ENCODE measurements around the gene HAND2. TPM values are rescaled to one million over a fixed set of nuclear protein-coding genes. Genes with fewer than 3 reads are reported as not detected.

Gene HAND2
- total RNA-seq, 1 donor from 2014 or later: not detected

- Histone ChIP-seq H3K36me3 (ENCODE audit: insufficient read depth, low read length) (no peaks in the 10 kb centered on the region), H2AFZ (ENCODE audit: low read depth, low read length) (no peak overlapping the region), H3K9me3 (ENCODE audit: insufficient read depth, low read depth, low read length) (peaks cover 4% of the 10 kb centered on the region), H3K79me2 (ENCODE audit: insufficient read depth, low read length) (no peaks in the 10 kb centered on the region), H3K27me3 (ENCODE audit: insufficient read depth, low read length) (peaks cover 98% of the 10 kb centered on the region), H3K4me1 (ENCODE audit: insufficient read depth, low read length) (peaks cover 11% of the 10 kb centered on the region), H4K20me1 (ENCODE audit: insufficient read depth, low read length) (peaks cover 3% of the 10 kb centered on the region), H3K4me2 (ENCODE audit: low read length) (peak overlapping the region; percentile 22), H3K9ac (ENCODE audit: low read length) (no peak overlapping the region), H3K4me3 (ENCODE audit: insufficient read depth, low read depth, low read length) (no peak overlapping the region), H3K27ac (ENCODE audit: low read depth, low read length) (no peak overlapping the region)
- DNase-seq (ENCODE audit: low read depth) (no peak), FAIRE-seq (peak; percentile 5)
- Mint-ChIP-seq H3K27ac (ENCODE audit: unreplicated experiment) (no peak overlapping the region), H3K27me3 (ENCODE audit: low read depth, unreplicated experiment) (peaks cover 93% of the 10 kb centered on the region), H3K36me3 (ENCODE audit: low read depth, unreplicated experiment) (peaks cover 2% of the 10 kb centered on the region), H3K4me1 (ENCODE audit: low read depth, unreplicated experiment) (no peaks in the 10 kb centered on the region), H3K4me3 (ENCODE audit: unreplicated experiment) (no peak overlapping the region), H3K9me3 (ENCODE audit: unreplicated experiment) (peaks cover 49% of the 10 kb centered on the region)
- TF ChIP-seq CTCF (IDR thresholded peaks at IDR 0.05; ENCODE audit: insufficient read depth, low read depth, low read length) (no peak), EZH2 (IDR thresholded peaks at IDR 0.05; ENCODE audit: insufficient read depth, low read length) (peak; percentile 27)
Observed at GRCh38 chr4:173519111-173520101, 10.6 kb downstream of the HAND2 start.

GRCh38 chr4:173518425-173519102 lies 11.5 kb downstream of the HAND2 start:
- Mint-ChIP-seq H3K4me1 (ENCODE audit: low read depth, unreplicated experiment) (no peaks in the 10 kb centered on the region), H3K4me3 (ENCODE audit: unreplicated experiment) (no peak overlapping the region), H3K27ac (ENCODE audit: unreplicated experiment) (no peak overlapping the region), H3K9me3 (ENCODE audit: unreplicated experiment) (peaks cover 46% of the 10 kb centered on the region), H3K36me3 (ENCODE audit: low read depth, unreplicated experiment) (peaks cover 2% of the 10 kb centered on the region), H3K27me3 (ENCODE audit: low read depth, unreplicated experiment) (peaks cover 93% of the 10 kb centered on the region)
- peaks cover 11% of the 10 kb centered on the region for H3K4me1 ChIP-seq (ENCODE audit: insufficient read depth, low read length)
- H3K79me2 ChIP-seq (ENCODE audit: insufficient read depth, low read length): no peaks in the 10 kb centered on the region
- H3K4me3 ChIP-seq (ENCODE audit: insufficient read depth, low read depth, low read length): no peak overlapping the region
- H4K20me1 ChIP-seq (ENCODE audit: insufficient read depth, low read length): peaks cover 3% of the 10 kb centered on the region
- no peak overlapping the region for H3K27ac ChIP-seq (ENCODE audit: low read depth, low read length)
- no peak overlapping the region for H3K9ac ChIP-seq (ENCODE audit: low read length)
- DNase-seq (ENCODE audit: low read depth) (no peak), FAIRE-seq (no peak)
- H3K36me3 ChIP-seq (ENCODE audit: insufficient read depth, low read length): no peaks in the 10 kb centered on the region
- peaks cover 98% of the 10 kb centered on the region for H3K27me3 ChIP-seq (ENCODE audit: insufficient read depth, low read length)
- H3K4me2 ChIP-seq (ENCODE audit: low read length): peak overlapping the region; percentile 22
- TF ChIP-seq CTCF (IDR thresholded peaks at IDR 0.05; ENCODE audit: insufficient read depth, low read depth, low read length): no peak
- peak; percentile 37 for TF ChIP-seq EZH2 (IDR thresholded peaks at IDR 0.05; ENCODE audit: insufficient read depth, low read length)
- H2AFZ ChIP-seq (ENCODE audit: low read depth, low read length): no peak overlapping the region
- peaks cover 4% of the 10 kb centered on the region for H3K9me3 ChIP-seq (ENCODE audit: insufficient read depth, low read depth, low read length)
